Panc1 (cell line): Measurements from ENCODE around the gene PLAU.

Source experiments
- POLR2AphosphoS5 ChIP-seq: IDR thresholded peaks from 2 replicates; pipeline ENCODE4 v1.6.1; 2012; ENCODE audit warnings: mild to moderate bottlenecking, low read depth, low read length, moderate library complexity
- TCF7L2 ChIP-seq: IDR thresholded peaks from 2 replicates; pipeline ENCODE4 v1.6.1; 2011; ENCODE audit warnings: mild to moderate bottlenecking, low read depth, low read length, inconsistent platforms
- TF ChIP-seq, protein P1 (sequence below): fragments of 450-650 bp; IDR thresholded peaks from 2 replicates; pipeline ENCODE4 v1.5.1; 2017; ENCODE audit warnings: mild to moderate bottlenecking
- TF ChIP-seq, protein P2 (sequence below), 2 experiments: IDR thresholded peaks; 2 replicates each; pipeline ENCODE4 v1.6.1; 2011 to 2012; ENCODE audit warnings: low read depth in 2 of 2, control low read depth in 1 of 2, low read length in 1 of 2, mild to moderate bottlenecking in 1 of 2, moderate library complexity in 1 of 2; ENCODE audit not compliant: insufficient read depth in 1 of 2

DNA sequence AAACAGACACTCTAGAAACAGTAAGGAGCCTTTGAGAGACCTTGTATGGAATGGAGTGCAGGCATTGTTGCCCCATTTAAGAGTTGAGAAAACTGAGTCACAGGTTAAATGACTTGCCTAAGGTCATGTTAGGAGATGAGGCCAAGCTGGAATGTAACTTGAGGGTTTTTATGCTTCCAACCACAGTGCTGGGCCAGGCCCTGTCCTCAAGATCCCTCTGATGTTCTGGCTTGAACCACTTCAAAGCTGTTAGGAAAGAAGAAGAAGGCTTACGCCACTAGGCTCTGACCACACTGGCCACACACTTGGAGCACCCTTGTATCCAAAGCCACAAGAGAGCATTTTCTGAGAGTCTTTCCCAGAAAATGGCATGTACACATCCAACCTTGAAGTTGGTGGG, 42.7 kb downstream of the PLAU start:
- TF ChIP-seq, protein P1, sequence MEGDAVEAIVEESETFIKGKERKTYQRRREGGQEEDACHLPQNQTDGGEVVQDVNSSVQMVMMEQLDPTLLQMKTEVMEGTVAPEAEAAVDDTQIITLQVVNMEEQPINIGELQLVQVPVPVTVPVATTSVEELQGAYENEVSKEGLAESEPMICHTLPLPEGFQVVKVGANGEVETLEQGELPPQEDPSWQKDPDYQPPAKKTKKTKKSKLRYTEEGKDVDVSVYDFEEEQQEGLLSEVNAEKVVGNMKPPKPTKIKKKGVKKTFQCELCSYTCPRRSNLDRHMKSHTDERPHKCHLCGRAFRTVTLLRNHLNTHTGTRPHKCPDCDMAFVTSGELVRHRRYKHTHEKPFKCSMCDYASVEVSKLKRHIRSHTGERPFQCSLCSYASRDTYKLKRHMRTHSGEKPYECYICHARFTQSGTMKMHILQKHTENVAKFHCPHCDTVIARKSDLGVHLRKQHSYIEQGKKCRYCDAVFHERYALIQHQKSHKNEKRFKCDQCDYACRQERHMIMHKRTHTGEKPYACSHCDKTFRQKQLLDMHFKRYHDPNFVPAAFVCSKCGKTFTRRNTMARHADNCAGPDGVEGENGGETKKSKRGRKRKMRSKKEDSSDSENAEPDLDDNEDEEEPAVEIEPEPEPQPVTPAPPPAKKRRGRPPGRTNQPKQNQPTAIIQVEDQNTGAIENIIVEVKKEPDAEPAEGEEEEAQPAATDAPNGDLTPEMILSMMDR: no peak
- TF ChIP-seq POLR2AphosphoS5 (no peak), TCF7L2 (no peak)
- TF ChIP-seq, protein P2, sequence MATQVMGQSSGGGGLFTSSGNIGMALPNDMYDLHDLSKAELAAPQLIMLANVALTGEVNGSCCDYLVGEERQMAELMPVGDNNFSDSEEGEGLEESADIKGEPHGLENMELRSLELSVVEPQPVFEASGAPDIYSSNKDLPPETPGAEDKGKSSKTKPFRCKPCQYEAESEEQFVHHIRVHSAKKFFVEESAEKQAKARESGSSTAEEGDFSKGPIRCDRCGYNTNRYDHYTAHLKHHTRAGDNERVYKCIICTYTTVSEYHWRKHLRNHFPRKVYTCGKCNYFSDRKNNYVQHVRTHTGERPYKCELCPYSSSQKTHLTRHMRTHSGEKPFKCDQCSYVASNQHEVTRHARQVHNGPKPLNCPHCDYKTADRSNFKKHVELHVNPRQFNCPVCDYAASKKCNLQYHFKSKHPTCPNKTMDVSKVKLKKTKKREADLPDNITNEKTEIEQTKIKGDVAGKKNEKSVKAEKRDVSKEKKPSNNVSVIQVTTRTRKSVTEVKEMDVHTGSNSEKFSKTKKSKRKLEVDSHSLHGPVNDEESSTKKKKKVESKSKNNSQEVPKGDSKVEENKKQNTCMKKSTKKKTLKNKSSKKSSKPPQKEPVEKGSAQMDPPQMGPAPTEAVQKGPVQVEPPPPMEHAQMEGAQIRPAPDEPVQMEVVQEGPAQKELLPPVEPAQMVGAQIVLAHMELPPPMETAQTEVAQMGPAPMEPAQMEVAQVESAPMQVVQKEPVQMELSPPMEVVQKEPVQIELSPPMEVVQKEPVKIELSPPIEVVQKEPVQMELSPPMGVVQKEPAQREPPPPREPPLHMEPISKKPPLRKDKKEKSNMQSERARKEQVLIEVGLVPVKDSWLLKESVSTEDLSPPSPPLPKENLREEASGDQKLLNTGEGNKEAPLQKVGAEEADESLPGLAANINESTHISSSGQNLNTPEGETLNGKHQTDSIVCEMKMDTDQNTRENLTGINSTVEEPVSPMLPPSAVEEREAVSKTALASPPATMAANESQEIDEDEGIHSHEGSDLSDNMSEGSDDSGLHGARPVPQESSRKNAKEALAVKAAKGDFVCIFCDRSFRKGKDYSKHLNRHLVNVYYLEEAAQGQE (IDR thresholded peaks at IDR 0.05; ENCODE audit: insufficient read depth in 1 of 2, low read depth in 2 of 2, low read length in 1 of 2): no peak
